ENCODE results near the gene ANKRD6.

Gene ANKRD6

GRCh38 chr6:89436226-89436625, 3.3 kb downstream of the ANKRD6 start:
- Histone ChIP-seq H3K4me1 (ENCODE audit: control insufficient read depth, insufficient read depth, low read length, poor library complexity, severe bottlenecking) (peaks cover 8% of the 10 kb centered on the region), H3K4me3 (ENCODE audit: insufficient read depth, low read depth, low read length, poor library complexity, severe bottlenecking) (no peak overlapping the region), H3K36me3 (ENCODE audit: control insufficient read depth, insufficient read depth, low read length) (no peaks in the 10 kb centered on the region), H3K27me3 (replicated peaks; ENCODE audit: control insufficient read depth, insufficient read depth, low read length, poor library complexity, severe bottlenecking) (no peaks in the 10 kb centered on the region), H3K9me3 (ENCODE audit: control insufficient read depth, low read length) (no peaks in the 10 kb centered on the region), H3K27ac (ENCODE audit: insufficient read depth, low read length, poor library complexity, severe bottlenecking) (no peak overlapping the region)
- DNase-seq = no peak

GRCh38 chr6:89438248-89438647, 5.3 kb downstream of the ANKRD6 start:
- Histone ChIP-seq H3K4me3 (ENCODE audit: insufficient read depth, low read depth, low read length, poor library complexity, severe bottlenecking) (no peak overlapping the region), H3K27ac (ENCODE audit: insufficient read depth, low read length, poor library complexity, severe bottlenecking) (no peak overlapping the region), H3K36me3 (ENCODE audit: control insufficient read depth, insufficient read depth, low read length) (no peaks in the 10 kb centered on the region), H3K9me3 (ENCODE audit: control insufficient read depth, low read length) (no peaks in the 10 kb centered on the region), H3K4me1 (ENCODE audit: control insufficient read depth, insufficient read depth, low read length, poor library complexity, severe bottlenecking) (peaks cover 5% of the 10 kb centered on the region), H3K27me3 (replicated peaks; ENCODE audit: control insufficient read depth, insufficient read depth, low read length, poor library complexity, severe bottlenecking) (no peaks in the 10 kb centered on the region)
- DNase-seq = no peak

- DNase-seq = no peak
- H3K27me3 ChIP-seq (replicated peaks; ENCODE audit: control insufficient read depth, insufficient read depth, low read length, poor library complexity, severe bottlenecking) = no peaks in the 10 kb centered on the region
Measured at GRCh38 chr6:89439014-89439413, 6.1 kb downstream of the ANKRD6 start.

GRCh38 chr6:89440200-89440599, 7.2 kb downstream of the ANKRD6 start:
- H3K27ac ChIP-seq (ENCODE audit: insufficient read depth, low read length, poor library complexity, severe bottlenecking) = no peak overlapping the region
- H3K9me3 ChIP-seq (ENCODE audit: control insufficient read depth, low read length) = no peaks in the 10 kb centered on the region
- no peaks in the 10 kb centered on the region for H3K36me3 ChIP-seq (ENCODE audit: control insufficient read depth, insufficient read depth, low read length)
- no peak for DNase-seq
- H3K4me1 ChIP-seq (ENCODE audit: control insufficient read depth, insufficient read depth, low read length, poor library complexity, severe bottlenecking) = no peaks in the 10 kb centered on the region
- H3K27me3 ChIP-seq (replicated peaks; ENCODE audit: control insufficient read depth, insufficient read depth, low read length, poor library complexity, severe bottlenecking) = no peaks in the 10 kb centered on the region
- no peak overlapping the region for H3K4me3 ChIP-seq (ENCODE audit: insufficient read depth, low read depth, low read length, poor library complexity, severe bottlenecking)

More at GRCh38 chr6:89439014-89439413, 6.1 kb downstream of the ANKRD6 start:
- H3K4me1 ChIP-seq (ENCODE audit: control insufficient read depth, insufficient read depth, low read length, poor library complexity, severe bottlenecking) = no peaks in the 10 kb centered on the region
- no peak overlapping the region for H3K27ac ChIP-seq (ENCODE audit: insufficient read depth, low read length, poor library complexity, severe bottlenecking)
- H3K9me3 ChIP-seq (ENCODE audit: control insufficient read depth, low read length) = no peaks in the 10 kb centered on the region
- no peak overlapping the region for H3K4me3 ChIP-seq (ENCODE audit: insufficient read depth, low read depth, low read length, poor library complexity, severe bottlenecking)
- H3K36me3 ChIP-seq (ENCODE audit: control insufficient read depth, insufficient read depth, low read length) = no peaks in the 10 kb centered on the region

- DNase-seq = no peak
- Histone ChIP-seq H3K9me3 (ENCODE audit: control insufficient read depth, low read length) (no peaks in the 10 kb centered on the region), H3K27me3 (replicated peaks; ENCODE audit: control insufficient read depth, insufficient read depth, low read length, poor library complexity, severe bottlenecking) (no peaks in the 10 kb centered on the region), H3K4me3 (ENCODE audit: insufficient read depth, low read depth, low read length, poor library complexity, severe bottlenecking) (no peak overlapping the region), H3K27ac (ENCODE audit: insufficient read depth, low read length, poor library complexity, severe bottlenecking) (no peak overlapping the region), H3K4me1 (ENCODE audit: control insufficient read depth, insufficient read depth, low read length, poor library complexity, severe bottlenecking) (no peaks in the 10 kb centered on the region), H3K36me3 (ENCODE audit: control insufficient read depth, insufficient read depth, low read length) (no peaks in the 10 kb centered on the region)
Measured at GRCh38 chr6:89443658-89444057, 10.7 kb downstream of the ANKRD6 start.

- Histone ChIP-seq H3K9me3 (ENCODE audit: control insufficient read depth, low read length) (no peaks in the 10 kb centered on the region), H3K36me3 (ENCODE audit: control insufficient read depth, insufficient read depth, low read length) (no peaks in the 10 kb centered on the region), H3K4me1 (ENCODE audit: control insufficient read depth, insufficient read depth, low read length, poor library complexity, severe bottlenecking) (no peaks in the 10 kb centered on the region), H3K27ac (ENCODE audit: insufficient read depth, low read length, poor library complexity, severe bottlenecking) (no peak overlapping the region), H3K4me3 (ENCODE audit: insufficient read depth, low read depth, low read length, poor library complexity, severe bottlenecking) (no peak overlapping the region), H3K27me3 (replicated peaks; ENCODE audit: control insufficient read depth, insufficient read depth, low read length, poor library complexity, severe bottlenecking) (no peaks in the 10 kb centered on the region)
- no peak for DNase-seq
Measured at GRCh38 chr6:89449193-89449592, 16.2 kb downstream of the ANKRD6 start.

- Histone ChIP-seq H3K9me3 (ENCODE audit: control insufficient read depth, low read length) (no peaks in the 10 kb centered on the region), H3K4me3 (ENCODE audit: insufficient read depth, low read depth, low read length, poor library complexity, severe bottlenecking) (no peak overlapping the region), H3K27ac (ENCODE audit: insufficient read depth, low read length, poor library complexity, severe bottlenecking) (no peak overlapping the region), H3K4me1 (ENCODE audit: control insufficient read depth, insufficient read depth, low read length, poor library complexity, severe bottlenecking) (no peaks in the 10 kb centered on the region), H3K27me3 (replicated peaks; ENCODE audit: control insufficient read depth, insufficient read depth, low read length, poor library complexity, severe bottlenecking) (no peaks in the 10 kb centered on the region), H3K36me3 (ENCODE audit: control insufficient read depth, insufficient read depth, low read length) (no peaks in the 10 kb centered on the region)
- DNase-seq = no peak
Measured at GRCh38 chr6:89452281-89452680, 19.3 kb downstream of the ANKRD6 start.

- Histone ChIP-seq H3K4me3 (ENCODE audit: insufficient read depth, low read depth, low read length, poor library complexity, severe bottlenecking) (no peak overlapping the region), H3K36me3 (ENCODE audit: control insufficient read depth, insufficient read depth, low read length) (no peaks in the 10 kb centered on the region), H3K27me3 (replicated peaks; ENCODE audit: control insufficient read depth, insufficient read depth, low read length, poor library complexity, severe bottlenecking) (no peaks in the 10 kb centered on the region), H3K9me3 (ENCODE audit: control insufficient read depth, low read length) (no peaks in the 10 kb centered on the region), H3K4me1 (ENCODE audit: control insufficient read depth, insufficient read depth, low read length, poor library complexity, severe bottlenecking) (no peaks in the 10 kb centered on the region), H3K27ac (ENCODE audit: insufficient read depth, low read length, poor library complexity, severe bottlenecking) (no peak overlapping the region)
- no peak for DNase-seq
Measured at GRCh38 chr6:89454300-89454699, 21.3 kb downstream of the ANKRD6 start.

- Histone ChIP-seq H3K27me3 (replicated peaks; ENCODE audit: control insufficient read depth, insufficient read depth, low read length, poor library complexity, severe bottlenecking) (no peaks in the 10 kb centered on the region), H3K27ac (ENCODE audit: insufficient read depth, low read length, poor library complexity, severe bottlenecking) (no peak overlapping the region), H3K36me3 (ENCODE audit: control insufficient read depth, insufficient read depth, low read length) (no peaks in the 10 kb centered on the region), H3K9me3 (ENCODE audit: control insufficient read depth, low read length) (no peaks in the 10 kb centered on the region), H3K4me1 (ENCODE audit: control insufficient read depth, insufficient read depth, low read length, poor library complexity, severe bottlenecking) (no peaks in the 10 kb centered on the region), H3K4me3 (ENCODE audit: insufficient read depth, low read depth, low read length, poor library complexity, severe bottlenecking) (no peak overlapping the region)
- no peak for DNase-seq
Measured at GRCh38 chr6:89458704-89459103, 25.8 kb downstream of the ANKRD6 start.

GRCh38 chr6:89459501-89459900, 26.5 kb downstream of the ANKRD6 start:
- H3K27ac ChIP-seq (ENCODE audit: insufficient read depth, low read length, poor library complexity, severe bottlenecking) = no peak overlapping the region
- no peaks in the 10 kb centered on the region for H3K9me3 ChIP-seq (ENCODE audit: control insufficient read depth, low read length)
- no peak overlapping the region for H3K4me3 ChIP-seq (ENCODE audit: insufficient read depth, low read depth, low read length, poor library complexity, severe bottlenecking)
- no peaks in the 10 kb centered on the region for H3K36me3 ChIP-seq (ENCODE audit: control insufficient read depth, insufficient read depth, low read length)
- DNase-seq = no peak
- no peaks in the 10 kb centered on the region for H3K27me3 ChIP-seq (replicated peaks; ENCODE audit: control insufficient read depth, insufficient read depth, low read length, poor library complexity, severe bottlenecking)
- no peaks in the 10 kb centered on the region for H3K4me1 ChIP-seq (ENCODE audit: control insufficient read depth, insufficient read depth, low read length, poor library complexity, severe bottlenecking)

GRCh38 chr6:89460713-89461112, 27.8 kb downstream of the ANKRD6 start:
- DNase-seq = no peak
- Histone ChIP-seq H3K36me3 (ENCODE audit: control insufficient read depth, insufficient read depth, low read length) (no peaks in the 10 kb centered on the region), H3K9me3 (ENCODE audit: control insufficient read depth, low read length) (no peaks in the 10 kb centered on the region), H3K27ac (ENCODE audit: insufficient read depth, low read length, poor library complexity, severe bottlenecking) (no peak overlapping the region), H3K4me1 (ENCODE audit: control insufficient read depth, insufficient read depth, low read length, poor library complexity, severe bottlenecking) (no peaks in the 10 kb centered on the region), H3K4me3 (ENCODE audit: insufficient read depth, low read depth, low read length, poor library complexity, severe bottlenecking) (no peak overlapping the region), H3K27me3 (replicated peaks; ENCODE audit: control insufficient read depth, insufficient read depth, low read length, poor library complexity, severe bottlenecking) (no peaks in the 10 kb centered on the region)
